Fibroblast of lung (primary cell): Measurements from ENCODE around the gene RASA3.

Experiments used
- EZH2 ChIP-seq: IDR thresholded peaks from 2 replicates; pipeline ENCODE4 v1.5.1; 2012; ENCODE audit warnings: low read length, control low read depth, mild to moderate bottlenecking; ENCODE audit errors: missing control alignments
- TF ChIP-seq, protein P1 (sequence below), 2 donors: IDR thresholded peaks in 1 of 2; conservative IDR thresholded peaks in 1 of 2; 1 replicate in 1 of 2; 2 replicates in 1 of 2; pipeline ENCODE4 v1.5.1; 2011 to 2012; ENCODE audit warnings: low read length in 2 of 2, control low read depth in 1 of 2, inconsistent platforms in 1 of 2, low read depth in 1 of 2, mild to moderate bottlenecking in 1 of 2

DNA sequence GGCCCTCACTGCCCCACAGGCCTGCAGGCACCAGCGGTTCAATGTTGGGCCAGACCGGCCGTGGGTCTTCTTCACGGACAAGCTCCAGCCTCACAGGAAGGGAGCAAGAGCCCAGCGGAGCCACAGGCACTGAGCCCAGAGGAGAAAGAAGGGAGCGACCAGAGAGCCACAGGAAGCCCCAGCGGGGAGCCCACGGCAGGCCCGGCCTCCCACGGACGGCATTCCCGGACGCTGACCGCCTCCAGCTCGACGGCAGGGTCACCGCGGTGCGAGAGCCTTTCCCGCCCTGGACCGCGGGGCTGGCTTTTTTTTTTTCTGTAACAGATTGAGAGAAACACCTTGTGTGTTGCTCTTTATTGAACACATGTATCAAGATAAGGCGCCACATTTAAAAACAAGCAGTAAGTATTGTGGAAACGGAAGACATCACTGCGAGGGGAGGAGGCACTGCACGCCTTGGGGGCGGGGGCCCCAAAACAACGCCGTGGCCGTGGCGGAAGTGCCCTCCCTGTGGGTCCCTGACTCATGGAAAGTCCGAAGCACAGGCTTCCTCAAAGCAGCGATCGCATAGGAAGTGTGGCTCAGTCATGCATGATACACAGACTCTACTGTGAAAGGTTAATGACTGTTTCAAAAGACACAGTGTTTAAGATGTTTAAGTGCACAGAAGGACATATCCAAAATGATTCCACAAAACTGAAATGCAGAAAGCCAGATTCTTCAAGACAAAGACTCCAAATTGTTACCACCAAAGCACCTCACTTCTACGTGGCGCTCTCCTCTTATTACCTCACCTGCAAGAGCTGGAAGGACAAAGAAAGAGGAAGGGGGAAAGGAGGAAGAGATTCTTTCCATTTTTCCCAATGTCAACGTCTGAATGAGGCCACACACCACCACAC lies 3.5 kb downstream of the RASA3 start:
- no peak for TF ChIP-seq EZH2
- TF ChIP-seq, protein P1, sequence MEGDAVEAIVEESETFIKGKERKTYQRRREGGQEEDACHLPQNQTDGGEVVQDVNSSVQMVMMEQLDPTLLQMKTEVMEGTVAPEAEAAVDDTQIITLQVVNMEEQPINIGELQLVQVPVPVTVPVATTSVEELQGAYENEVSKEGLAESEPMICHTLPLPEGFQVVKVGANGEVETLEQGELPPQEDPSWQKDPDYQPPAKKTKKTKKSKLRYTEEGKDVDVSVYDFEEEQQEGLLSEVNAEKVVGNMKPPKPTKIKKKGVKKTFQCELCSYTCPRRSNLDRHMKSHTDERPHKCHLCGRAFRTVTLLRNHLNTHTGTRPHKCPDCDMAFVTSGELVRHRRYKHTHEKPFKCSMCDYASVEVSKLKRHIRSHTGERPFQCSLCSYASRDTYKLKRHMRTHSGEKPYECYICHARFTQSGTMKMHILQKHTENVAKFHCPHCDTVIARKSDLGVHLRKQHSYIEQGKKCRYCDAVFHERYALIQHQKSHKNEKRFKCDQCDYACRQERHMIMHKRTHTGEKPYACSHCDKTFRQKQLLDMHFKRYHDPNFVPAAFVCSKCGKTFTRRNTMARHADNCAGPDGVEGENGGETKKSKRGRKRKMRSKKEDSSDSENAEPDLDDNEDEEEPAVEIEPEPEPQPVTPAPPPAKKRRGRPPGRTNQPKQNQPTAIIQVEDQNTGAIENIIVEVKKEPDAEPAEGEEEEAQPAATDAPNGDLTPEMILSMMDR (conservative IDR thresholded peaks at IDR 0.05 in 1 of 2, IDR thresholded peaks at IDR 0.05 in 1 of 2; ENCODE audit: low read depth in 1 of 2, low read length in 2 of 2) = no peak
